ENCODE results near the gene OR2AK2.

- TF ChIP-seq CTCF (conservative IDR thresholded peaks at IDR 0.05; ENCODE audit: low read depth in 2 of 2): no peak
- no peak for TF ChIP-seq EZH2phosphoT487 (IDR thresholded peaks at IDR 0.05; ENCODE audit: unreplicated experiment)
- no peak for TF ChIP-seq POLR2AphosphoS5 (IDR thresholded peaks at IDR 0.05; ENCODE audit: low read depth)
- no peak for TF ChIP-seq REST (IDR thresholded peaks at IDR 0.05; ENCODE audit: unreplicated experiment)
- no peak for TF ChIP-seq JUNB (IDR thresholded peaks at IDR 0.05; ENCODE audit: unreplicated experiment)
Measured at GRCh38 chr1:247966532-247967204, 1.6 kb downstream of the OR2AK2 start.
